NCI-H187 (cell line): ENCODE data around the gene CALML5.

Source experiments
- DNase-seq, 2 experiments: peaks; one replicate each; lab custom pipeline; 2025; lab: John Stamatoyannopoulos, UW

The CALML5 gene, protein sequence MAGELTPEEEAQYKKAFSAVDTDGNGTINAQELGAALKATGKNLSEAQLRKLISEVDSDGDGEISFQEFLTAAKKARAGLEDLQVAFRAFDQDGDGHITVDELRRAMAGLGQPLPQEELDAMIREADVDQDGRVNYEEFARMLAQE

GRCh38 chr10:5499493-5500140 lies at the start of gene CALML5:
CALML5 (minus strand) TSS chr10:5499570; CDS start chr10:5499438, 132 bp downstream.
- no peak for DNase-seq

- no peak for DNase-seq
Observed at GRCh38 chr10:5547931-5548660, 48.7 kb upstream of the CALML5 start.

DNA sequence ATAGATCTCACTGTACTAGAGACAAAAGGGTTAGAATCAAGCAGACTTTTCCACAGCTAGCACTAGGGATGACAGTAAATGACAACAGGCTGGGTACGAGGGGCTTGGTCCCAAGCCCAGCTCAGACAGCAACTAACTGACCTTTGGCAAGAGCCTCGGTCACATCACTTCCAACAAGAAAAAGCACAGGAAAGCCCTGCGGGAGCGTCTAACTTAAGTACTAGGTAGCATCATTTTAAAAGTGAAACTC lies 48.2 kb upstream of the CALML5 start:
- no peak for DNase-seq

- no peak for DNase-seq
Observed at GRCh38 chr10:5546891-5547680, 47.7 kb upstream of the CALML5 start.

GRCh38 chr10:5545778-5546710 lies 46.7 kb upstream of the CALML5 start:
- DNase-seq, result peak in 1 of 2 experiments; percentile 22

DNA sequence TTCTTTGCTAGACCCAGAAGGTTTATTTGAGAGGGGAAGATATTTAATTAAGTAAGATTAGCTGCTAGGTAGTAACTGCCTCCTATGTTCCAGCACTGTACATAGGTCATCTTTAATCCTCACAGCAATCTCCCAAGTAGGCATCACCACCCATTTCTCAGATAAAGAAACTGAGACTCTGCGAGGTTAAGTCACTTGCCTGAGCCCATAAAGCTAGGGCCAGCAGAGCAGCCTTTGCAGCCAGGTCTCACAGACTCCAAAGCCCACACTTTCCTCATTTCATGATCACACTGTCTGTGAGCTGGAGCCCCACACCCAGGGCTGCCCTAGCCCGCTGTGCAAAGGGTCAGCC lies 46.0 kb upstream of the CALML5 start:
- DNase-seq, result no peak

DNA sequence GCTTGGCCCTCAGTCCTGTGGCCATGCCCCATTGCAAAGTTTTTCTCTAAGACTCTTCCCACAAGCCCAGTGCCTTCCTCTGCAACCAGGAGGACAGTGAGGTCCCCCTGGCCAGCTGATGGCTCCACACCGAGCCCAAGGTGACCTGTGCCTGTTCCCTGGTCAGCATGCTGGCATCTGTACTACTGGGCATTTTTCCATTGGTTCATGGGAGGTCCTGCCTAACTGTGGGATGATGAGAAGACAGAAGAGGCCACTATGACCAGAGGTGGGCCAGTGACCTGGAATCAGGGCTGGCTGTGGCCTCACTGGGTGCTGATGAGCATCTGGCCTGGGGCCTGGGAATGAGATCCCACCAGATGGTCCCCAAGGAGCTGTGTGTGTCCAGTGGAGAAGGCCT lies 45.6 kb upstream of the CALML5 start:
- no peak for DNase-seq

DNA sequence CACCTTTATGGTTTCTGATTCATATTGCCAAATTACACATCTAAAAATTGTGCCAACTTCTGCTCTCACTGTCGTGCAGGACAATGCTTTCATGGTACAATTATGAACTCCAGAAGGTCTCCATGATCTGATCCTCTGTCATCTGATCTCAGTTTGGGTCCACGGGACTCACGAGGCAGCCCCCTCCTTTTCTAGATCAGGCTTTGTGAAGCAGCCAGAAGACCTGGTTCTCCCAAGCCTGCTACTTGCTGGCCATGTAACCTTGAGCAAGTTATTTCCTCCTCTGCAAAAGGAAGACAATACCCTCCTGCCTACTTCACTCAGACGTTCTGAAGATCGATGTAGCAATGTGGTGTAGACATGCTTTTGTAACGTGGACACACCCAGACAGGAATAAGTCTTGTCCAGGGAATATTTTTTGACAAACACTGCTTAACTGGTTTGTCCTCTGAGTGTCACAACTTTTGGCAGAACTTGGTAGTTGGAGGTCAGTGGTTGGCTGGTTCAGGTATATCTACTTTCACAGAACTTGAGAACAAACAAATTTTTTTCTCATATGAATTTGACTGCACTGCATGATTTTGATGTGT lies 44.9 kb upstream of the CALML5 start:
- DNase-seq, result no peak

GRCh38 chr10:5543623-5544022 lies 44.3 kb upstream of the CALML5 start:
- no peak for DNase-seq

DNA sequence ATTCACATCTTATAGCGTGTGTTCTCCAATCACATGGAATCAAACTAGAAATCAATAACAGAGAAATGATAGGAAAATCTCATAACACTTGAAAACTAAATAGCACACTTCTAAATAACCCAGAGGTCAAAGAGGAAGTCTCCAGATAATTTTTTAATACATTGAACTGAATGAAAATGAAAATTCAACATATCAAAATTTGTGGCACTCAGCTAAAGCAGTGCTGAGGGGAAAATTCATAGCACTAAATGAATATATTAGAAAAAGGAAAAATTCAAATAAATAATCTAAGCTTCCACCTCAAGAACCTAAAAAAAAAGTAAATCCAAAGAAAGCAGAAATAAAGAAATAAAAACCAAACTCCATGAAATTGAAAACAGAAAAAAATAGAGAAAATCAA lies 42.7 kb upstream of the CALML5 start:
- no peak for DNase-seq

DNA sequence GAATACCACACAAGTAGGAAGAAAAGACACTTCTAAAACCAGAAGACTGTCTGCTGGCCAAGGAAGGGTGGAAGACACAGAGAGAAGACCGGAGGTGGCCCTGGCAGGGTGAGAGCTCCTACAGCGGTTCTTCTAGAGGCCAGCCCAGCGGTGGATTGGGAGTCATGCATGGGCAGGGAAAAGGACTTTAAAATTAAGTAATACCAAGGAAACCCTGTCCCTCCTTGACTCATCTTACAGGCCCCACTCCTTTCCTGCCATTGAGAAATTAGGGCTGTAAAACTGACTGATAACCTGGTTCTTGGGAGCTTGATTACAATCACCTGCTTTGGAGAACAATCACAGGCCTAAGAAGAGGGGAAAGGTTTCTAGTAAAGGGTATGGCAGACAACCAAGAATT lies 41.5 kb upstream of the CALML5 start:
- no peak for DNase-seq

DNA sequence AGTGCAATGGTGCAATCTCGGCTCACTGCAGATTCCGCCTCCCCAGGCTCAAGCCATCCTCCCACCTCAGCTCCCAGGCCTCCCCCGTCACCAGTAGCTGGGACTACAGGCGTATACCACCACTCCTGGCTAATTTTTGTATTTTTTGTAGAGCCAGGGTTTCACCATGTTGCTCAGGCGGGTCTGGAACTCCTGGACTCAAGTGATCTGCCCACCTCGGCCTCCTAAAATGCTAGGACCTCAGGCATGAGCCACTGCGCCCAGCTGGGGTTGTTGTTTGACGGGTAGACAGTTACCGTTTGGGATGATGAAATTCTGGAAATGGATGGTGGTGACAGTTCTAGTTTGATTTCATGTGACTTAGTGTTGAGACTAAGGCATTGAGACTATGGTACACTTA lies 40.7 kb upstream of the CALML5 start:
- no peak for DNase-seq

DNA sequence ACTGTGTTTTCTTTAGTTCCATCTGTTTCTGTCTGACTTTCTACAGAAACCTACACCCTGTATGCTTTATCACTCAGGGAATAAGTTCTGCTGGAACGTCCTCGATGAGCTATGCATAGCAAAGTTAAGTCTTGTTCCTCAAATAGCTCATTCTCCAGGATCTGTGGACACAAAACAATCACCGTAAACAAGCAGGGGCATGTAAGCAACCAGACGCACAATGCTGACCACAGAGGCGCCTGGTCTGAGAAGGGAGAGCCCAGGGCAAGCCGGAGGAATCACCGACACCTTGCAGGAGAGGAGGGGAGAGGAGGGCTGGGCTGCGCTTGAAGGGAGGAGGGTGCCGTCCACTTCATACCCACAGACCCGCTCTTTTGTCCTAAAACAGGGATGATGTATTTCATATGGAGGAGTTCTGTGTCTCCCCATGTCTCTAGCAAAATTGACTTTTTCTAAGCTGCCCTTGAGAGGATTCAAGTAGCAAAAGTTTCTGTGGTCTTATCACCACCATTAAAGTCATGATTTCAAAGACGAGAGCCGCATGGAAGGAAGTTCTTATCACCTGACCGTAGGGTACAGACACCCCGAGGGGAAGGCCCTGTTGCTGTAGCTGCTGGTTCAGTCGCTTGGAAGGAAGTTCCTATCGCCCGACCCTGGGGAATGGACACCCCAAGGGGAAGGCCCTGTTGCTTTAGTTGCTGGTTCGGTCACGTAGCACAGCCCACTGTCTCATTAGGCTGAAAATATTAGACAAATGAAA lies 39.7 kb upstream of the CALML5 start:
- no peak for DNase-seq

- no peak for DNase-seq
Observed at GRCh38 chr10:5538446-5538845, 39.1 kb upstream of the CALML5 start.

- DNase-seq, result no peak
Observed at GRCh38 chr10:5537684-5538083, 38.3 kb upstream of the CALML5 start.

- no peak for DNase-seq
Observed at GRCh38 chr10:5536486-5537081, 37.2 kb upstream of the CALML5 start.

DNA sequence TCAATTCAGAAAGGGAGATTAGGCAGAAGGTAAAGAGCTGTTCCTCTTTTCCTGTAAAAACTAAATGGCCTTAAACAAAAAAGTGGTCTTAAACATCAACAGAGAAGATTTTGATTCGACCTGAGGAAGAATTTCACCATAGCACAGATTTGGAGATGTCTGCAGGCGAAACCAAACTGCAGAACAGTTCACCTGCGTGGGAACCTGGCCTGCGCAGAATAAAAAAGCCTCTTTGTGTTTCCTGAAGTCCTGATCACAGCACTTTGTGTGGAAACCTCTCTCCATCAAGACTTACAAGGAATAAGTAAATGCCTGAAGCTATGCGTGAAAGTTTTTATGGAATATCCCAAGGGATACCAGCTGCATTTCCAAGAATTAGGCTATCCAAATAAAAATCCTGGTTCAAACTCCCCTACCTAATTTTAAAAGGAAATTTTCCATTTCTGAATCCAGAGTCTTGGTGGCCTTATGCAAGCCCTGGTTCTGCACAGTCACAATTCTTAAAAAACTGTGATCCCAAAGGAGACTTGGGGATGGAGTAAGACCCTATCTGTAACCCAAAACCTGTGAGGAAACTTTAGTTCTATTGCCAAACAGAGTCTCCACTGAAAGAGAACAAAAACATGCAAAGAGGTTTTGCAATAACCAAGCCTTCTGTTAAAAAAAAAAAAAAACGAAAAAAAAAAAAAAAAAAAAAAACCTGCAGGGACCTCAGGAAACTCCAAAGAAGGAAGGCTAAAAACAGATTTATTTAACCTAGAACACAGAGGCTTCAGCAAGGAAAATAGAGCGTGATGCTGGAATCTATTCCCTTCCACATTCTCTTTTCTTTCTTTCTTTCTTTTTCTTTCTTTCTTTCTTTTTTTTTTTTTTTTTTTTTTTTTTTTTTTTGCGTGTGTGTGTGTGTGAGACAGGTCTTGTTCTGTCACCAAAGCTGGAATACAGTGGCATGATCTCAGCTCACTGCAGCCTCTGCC lies 35.8 kb upstream of the CALML5 start:
- DNase-seq, result no peak

GRCh38 chr10:5534051-5534821 lies 34.9 kb upstream of the CALML5 start:
- no peak for DNase-seq
